Glomerular visceral epithelial cell (primary cell): ENCODE results near the gene PTPN5.
"Not testable (repeated sequence)": the region's sequence is repeated elsewhere in the genome, so short reads cannot be mapped to it uniquely, and the experiment has no call there.

Experiments
- DNase-seq: peaks from one replicate; pipeline ENCODE4 v3.0.0-alpha.2; 2016; ENCODE audit errors: extremely low spot score

PTPN5 gene

GRCh38 chr11:18709414-18709813 lies 82.2 kb downstream of the PTPN5 start:
- DNase-seq = no peak

GRCh38 chr11:18707811-18708340 lies 83.7 kb downstream of the PTPN5 start:
- no peak for DNase-seq

- DNase-seq = no peak
Measured at GRCh38 chr11:18706330-18707243, 85.0 kb downstream of the PTPN5 start.

GRCh38 chr11:18705651-18706281 lies 85.8 kb downstream of the PTPN5 start:
- no peak for DNase-seq

- DNase-seq = no peak
Measured at GRCh38 chr11:18704698-18705097, 86.9 kb downstream of the PTPN5 start.

- no peak for DNase-seq
Measured at GRCh38 chr11:18704045-18704645, 87.5 kb downstream of the PTPN5 start.

GRCh38 chr11:18703001-18703763 lies 88.4 kb downstream of the PTPN5 start:
- no peak for DNase-seq

- no peak for DNase-seq
Measured at GRCh38 chr11:18701614-18702216, 89.9 kb downstream of the PTPN5 start.

GRCh38 chr11:18700872-18701271 lies 90.7 kb downstream of the PTPN5 start:
- no peak for DNase-seq

GRCh38 chr11:18700375-18700774 lies 91.2 kb downstream of the PTPN5 start:
- peak; percentile 83 for DNase-seq

GRCh38 chr11:18699848-18700261 lies 91.7 kb downstream of the PTPN5 start:
- DNase-seq = no peak

- no peak for DNase-seq
Measured at GRCh38 chr11:18699269-18699596, 92.4 kb downstream of the PTPN5 start.

- DNase-seq = peak; percentile 85
Measured at GRCh38 chr11:18698341-18699268, 93.0 kb downstream of the PTPN5 start, which contains the start of gene TMEM86A. TMEM86A (plus strand) TSS chr11:18698779; CDS start chr11:18698887, 108 bp downstream.

GRCh38 chr11:18697576-18697975 lies 94.0 kb downstream of the PTPN5 start:
- DNase-seq = no peak

GRCh38 chr11:18696638-18697225 lies 94.9 kb downstream of the PTPN5 start:
- no peak for DNase-seq

GRCh38 chr11:18692941-18693760 lies 98.4 kb downstream of the PTPN5 start:
- DNase-seq = no peak

- DNase-seq = not testable (repeated sequence)
Measured at GRCh38 chr11:18691467-18692140, 100.0 kb downstream of the PTPN5 start.

- no peak for DNase-seq
Measured at GRCh38 chr11:18684267-18684666, 107.3 kb downstream of the PTPN5 start.
